ENCODE results near the gene NEURL1. TPM values are rescaled to one million over a fixed set of nuclear protein-coding genes. Genes with fewer than 3 reads are reported as not detected.

The NEURL1 gene
- total RNA-seq, 2 donors from 2014 or later, result 0.50 to 1.1 TPM

DNA sequence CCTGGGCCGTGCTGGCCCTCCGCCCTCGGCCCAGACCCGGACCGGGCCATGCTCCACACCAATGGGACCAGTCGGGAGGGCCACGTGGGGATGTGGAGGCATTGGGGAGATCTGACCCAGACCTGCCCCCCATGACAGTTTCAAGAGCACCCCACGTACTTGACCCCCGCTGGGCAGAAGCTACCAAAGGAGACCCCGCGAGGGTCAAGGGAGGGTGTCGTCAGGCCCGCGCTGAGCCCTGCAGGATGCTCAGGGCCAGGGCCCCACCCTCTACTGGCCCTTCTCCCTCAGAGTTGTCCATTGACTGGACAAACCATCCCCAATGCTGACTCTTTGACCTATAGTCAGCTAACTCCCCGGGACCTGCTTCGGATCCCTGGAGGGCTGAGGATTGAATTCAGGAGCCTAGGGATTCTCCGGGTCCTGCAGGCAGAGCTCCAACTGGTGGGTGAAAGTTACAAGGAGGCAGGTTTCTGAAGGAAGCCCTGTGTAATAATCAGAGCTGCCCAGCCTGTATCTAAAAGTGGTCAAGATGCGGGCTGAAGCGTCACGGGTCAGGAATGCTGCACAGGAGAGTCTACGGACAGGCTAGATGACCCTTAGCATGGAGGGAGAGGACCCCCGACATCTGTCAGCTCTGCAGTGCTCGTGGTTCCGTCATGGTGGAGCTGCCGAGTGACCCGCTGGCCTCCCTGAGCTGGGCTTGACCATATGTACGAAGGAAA lies 40.8 kb upstream of the NEURL1 start:
- no peaks in the 10 kb centered on the region for H3K27me3 Mint-ChIP-seq
- H3K9me3 ChIP-seq (ENCODE audit: control insufficient read depth, low read length, poor library complexity, severe bottlenecking), result no peaks in the 10 kb centered on the region
- H3K4me3 Mint-ChIP-seq, result peak overlapping the region; percentile 95
- ATAC-seq (no peak), DNase-seq (no peak)
- peaks cover 15% of the 10 kb centered on the region for H3K36me3 Mint-ChIP-seq (ENCODE audit: low read depth)
- peaks cover 54% of the 10 kb centered on the region for H3K4me1 Mint-ChIP-seq
- H3K27ac Mint-ChIP-seq, result peak overlapping the region; percentile 97

DNA sequence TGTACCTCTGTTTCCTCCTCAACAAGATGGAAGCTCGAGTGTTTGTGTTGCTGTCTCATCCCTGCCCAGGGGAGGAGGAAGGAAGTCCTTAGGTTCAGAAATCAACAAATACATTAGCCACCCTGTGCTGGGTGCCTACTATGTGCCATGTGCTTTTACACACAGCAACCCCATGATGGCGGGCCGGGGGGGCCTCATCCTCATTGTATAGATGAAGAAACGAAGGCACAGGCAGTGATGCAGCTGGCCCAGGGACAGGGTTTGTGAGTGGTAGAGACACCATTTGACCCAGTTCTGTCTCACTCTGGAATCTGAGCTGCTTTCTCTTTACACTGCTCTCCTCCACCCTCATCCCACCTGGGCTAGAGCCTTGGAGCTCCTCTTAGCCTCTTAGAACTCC lies 39.5 kb upstream of the NEURL1 start:
- H3K27ac Mint-ChIP-seq, result no peak overlapping the region
- peak overlapping the region; percentile 95 for H3K4me3 Mint-ChIP-seq
- no peak for DNase-seq
- H3K36me3 Mint-ChIP-seq (ENCODE audit: low read depth), result peaks cover 8% of the 10 kb centered on the region
- no peaks in the 10 kb centered on the region for H3K27me3 Mint-ChIP-seq
- no peak for ATAC-seq
- H3K4me1 Mint-ChIP-seq, result peaks cover 42% of the 10 kb centered on the region
- no peaks in the 10 kb centered on the region for H3K9me3 ChIP-seq (ENCODE audit: control insufficient read depth, low read length, poor library complexity, severe bottlenecking)

DNA sequence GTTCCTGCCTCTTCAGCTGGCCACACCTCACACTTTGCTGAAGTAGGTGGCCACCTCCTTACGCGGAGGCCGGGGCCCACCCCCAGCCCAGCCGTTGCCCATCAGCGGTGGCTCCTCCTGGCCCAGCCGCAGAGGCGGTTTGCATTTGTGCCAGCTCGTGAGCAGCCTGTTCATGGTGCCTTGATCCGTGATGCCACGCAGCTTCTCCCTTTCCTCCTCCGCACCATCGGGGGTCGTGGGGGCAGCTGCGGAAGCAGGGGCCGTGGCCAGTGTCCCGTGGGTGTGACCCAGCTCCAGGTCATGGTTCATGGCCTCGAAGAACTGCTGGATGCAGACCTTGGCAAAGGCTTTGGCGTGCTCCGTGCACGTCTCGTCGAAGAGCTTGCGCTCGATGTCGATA lies 38.3 kb upstream of the NEURL1 start:
- DNase-seq (no peak), ATAC-seq (no peak)
- Mint-ChIP-seq H3K36me3 (ENCODE audit: low read depth) (no peaks in the 10 kb centered on the region), H3K27me3 (no peaks in the 10 kb centered on the region), H3K4me3 (no peak overlapping the region), H3K4me1 (peaks cover 35% of the 10 kb centered on the region), H3K27ac (no peak overlapping the region)
- H3K9me3 ChIP-seq (ENCODE audit: control insufficient read depth, low read length, poor library complexity, severe bottlenecking), result no peaks in the 10 kb centered on the region

DNA sequence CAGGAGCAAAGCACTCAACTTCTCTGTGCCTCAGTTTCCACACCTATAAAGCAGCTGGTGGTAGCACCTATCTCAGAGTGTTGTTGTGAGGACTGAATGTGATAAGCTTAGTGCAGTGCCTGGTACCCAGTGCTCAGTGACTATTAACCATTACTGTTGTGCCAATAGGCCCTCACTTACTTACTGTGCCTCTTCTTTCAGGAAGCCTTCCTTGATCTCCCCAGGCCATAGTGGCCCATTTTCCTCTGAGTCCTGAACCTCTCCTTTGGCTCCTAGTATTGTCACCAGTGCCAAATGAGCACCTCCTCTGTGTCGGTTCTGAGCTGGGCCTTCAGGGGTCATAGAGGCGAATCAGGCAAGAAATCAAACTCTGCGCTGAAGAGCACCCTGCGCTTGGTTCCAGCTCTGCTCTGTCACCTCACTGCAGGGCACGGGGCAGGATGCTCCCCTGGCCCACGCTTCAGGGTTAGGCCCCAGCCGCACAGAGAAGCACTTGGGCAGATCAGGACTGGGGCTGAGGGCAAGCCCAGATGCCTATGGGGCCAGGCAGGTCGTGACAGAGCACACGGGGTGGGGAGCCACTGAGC lies 37.3 kb upstream of the NEURL1 start:
- no peak overlapping the region for H3K27ac Mint-ChIP-seq
- DNase-seq, result no peak
- H3K4me1 Mint-ChIP-seq, result peaks cover 26% of the 10 kb centered on the region
- H3K4me3 Mint-ChIP-seq, result no peak overlapping the region
- H3K27me3 Mint-ChIP-seq, result no peaks in the 10 kb centered on the region
- H3K9me3 ChIP-seq (ENCODE audit: control insufficient read depth, low read length, poor library complexity, severe bottlenecking), result no peaks in the 10 kb centered on the region
- H3K36me3 Mint-ChIP-seq (ENCODE audit: low read depth), result no peaks in the 10 kb centered on the region
- ATAC-seq, result no peak

DNA sequence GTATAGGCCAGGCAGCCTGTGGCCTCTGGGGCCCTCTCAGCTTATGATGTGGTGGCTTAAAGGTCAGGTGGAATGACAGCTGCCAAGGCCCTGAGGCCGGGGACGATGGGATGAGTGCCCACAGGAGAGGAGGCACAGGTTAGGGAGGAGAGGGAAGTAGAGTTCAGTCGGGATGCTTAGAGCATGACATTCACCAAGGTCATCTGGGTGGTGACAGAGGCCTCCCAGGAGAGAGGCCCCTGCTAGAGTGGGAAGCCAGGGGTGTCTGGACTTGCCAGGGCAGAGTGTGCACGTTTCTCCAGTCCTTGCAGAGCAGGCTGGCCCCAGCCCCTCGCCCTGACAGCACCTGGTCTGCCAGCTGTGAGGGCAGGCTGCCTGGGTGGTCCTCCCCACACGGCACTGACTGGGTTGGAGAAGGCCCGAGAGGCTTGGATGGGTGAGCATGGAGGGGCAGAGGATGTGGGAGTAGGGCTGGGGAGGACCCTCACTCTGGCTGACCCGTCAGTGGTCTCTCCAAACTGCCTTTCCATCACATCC lies 36.3 kb upstream of the NEURL1 start:
- Mint-ChIP-seq H3K27ac (peak overlapping the region; percentile 53), H3K36me3 (ENCODE audit: low read depth) (no peaks in the 10 kb centered on the region), H3K27me3 (no peaks in the 10 kb centered on the region), H3K4me1 (peaks cover 23% of the 10 kb centered on the region), H3K4me3 (no peak overlapping the region)
- ATAC-seq, result no peak
- H3K9me3 ChIP-seq (ENCODE audit: control insufficient read depth, low read length, poor library complexity, severe bottlenecking), result no peaks in the 10 kb centered on the region
- no peak for DNase-seq

DNA sequence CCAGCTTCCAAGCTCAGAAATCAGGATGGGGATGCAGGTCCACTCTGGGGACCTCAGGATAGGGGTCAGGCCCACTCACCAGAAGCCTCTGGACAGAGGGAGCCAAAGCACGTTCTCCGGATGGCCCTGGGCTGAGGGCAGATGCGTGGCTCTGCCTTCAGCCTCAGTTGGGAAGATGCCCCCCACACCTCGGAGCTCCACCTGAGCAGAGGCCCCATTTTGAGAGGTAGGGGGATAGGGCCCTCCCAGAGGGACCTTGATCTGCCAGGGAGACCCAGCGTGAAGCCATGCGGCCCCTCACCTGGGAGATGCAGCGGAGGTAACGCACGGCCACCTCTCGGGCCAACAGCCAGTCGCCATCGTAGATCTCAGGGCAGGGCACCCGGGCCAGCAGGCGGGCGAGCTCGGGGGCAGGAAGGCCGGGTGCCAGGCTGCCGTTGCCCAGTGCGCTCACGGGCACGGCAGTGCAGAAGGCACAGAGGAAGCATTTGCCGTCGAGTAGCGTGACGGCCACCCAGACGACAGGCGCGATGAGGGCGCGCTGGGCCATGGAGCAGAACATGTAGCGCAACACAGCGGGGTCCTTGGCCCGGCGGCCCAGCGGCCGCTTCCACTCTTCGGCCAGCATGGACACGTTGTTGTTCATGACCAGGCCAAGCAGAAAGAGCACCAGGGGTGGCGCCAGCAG lies 35.5 kb upstream of the NEURL1 start:
- DNase-seq (no peak), ATAC-seq (no peak)
- H3K4me3 Mint-ChIP-seq, result no peak overlapping the region
- no peaks in the 10 kb centered on the region for H3K36me3 Mint-ChIP-seq (ENCODE audit: low read depth)
- no peak overlapping the region for H3K27ac Mint-ChIP-seq
- no peaks in the 10 kb centered on the region for H3K9me3 ChIP-seq (ENCODE audit: control insufficient read depth, low read length, poor library complexity, severe bottlenecking)
- H3K4me1 Mint-ChIP-seq, result peaks cover 17% of the 10 kb centered on the region
- no peaks in the 10 kb centered on the region for H3K27me3 Mint-ChIP-seq

DNA sequence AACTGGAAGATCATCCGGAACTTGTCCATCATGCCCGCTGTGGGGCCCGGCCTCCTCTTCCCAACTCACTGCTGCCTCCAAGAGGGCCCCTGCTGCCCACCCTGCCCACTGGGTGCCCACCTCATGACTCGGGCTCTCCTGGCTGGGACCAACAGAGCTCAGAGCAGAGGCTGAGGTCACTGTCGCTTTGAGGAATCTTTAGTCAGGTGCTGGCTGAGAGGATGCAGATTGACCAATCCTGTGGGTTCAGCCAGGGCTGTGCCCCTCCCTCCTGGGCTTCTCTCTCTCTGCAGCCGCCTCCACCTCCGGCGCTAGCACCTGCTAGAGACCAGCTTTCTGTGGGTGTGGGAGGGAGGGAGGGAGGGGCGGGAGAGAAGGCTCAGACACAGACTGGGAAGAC lies 34.8 kb upstream of the NEURL1 start, which contains the start of gene CALHM1:
Gene CALHM1 (minus strand): TSS at position 181 of the 400 bp plus-strand sequence. CDS start 149 bp downstream, at position 32.
- no peaks in the 10 kb centered on the region for H3K27me3 Mint-ChIP-seq
- ATAC-seq (no peak), DNase-seq (no peak)
- peaks cover 13% of the 10 kb centered on the region for H3K4me1 Mint-ChIP-seq
- H3K4me3 Mint-ChIP-seq, result peak within 1 kb of the TSS; percentile 31
- H3K27ac Mint-ChIP-seq, result no peak within 1 kb of the TSS
- no peaks in the 10 kb centered on the region for H3K9me3 ChIP-seq (ENCODE audit: control insufficient read depth, low read length, poor library complexity, severe bottlenecking)
- no peaks in the 10 kb centered on the region for H3K36me3 Mint-ChIP-seq (ENCODE audit: low read depth)

DNA sequence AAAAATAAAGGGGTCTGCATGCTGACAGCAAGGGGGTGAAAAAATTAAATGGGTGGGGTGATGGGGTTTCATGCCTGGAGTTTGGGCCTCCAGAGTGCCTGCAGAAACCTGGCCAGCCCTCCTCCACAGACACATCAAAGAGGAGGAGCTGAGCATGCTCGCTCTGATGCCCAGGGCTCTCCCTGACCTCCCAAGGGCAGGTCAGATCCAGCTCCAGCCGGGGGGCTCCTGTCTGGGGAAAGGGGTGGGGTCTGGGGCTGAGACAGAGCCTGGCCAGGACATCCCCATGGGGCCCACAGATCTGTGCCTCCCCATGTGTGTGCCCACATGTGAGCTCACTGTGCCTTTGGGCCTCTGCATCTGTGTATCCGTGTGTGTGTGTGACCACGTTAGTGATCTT lies 33.9 kb upstream of the NEURL1 start:
- peaks cover 11% of the 10 kb centered on the region for H3K4me1 Mint-ChIP-seq
- peak overlapping the region; percentile 31 for H3K4me3 Mint-ChIP-seq
- DNase-seq (no peak), ATAC-seq (no peak)
- no peak overlapping the region for H3K27ac Mint-ChIP-seq
- no peaks in the 10 kb centered on the region for H3K36me3 Mint-ChIP-seq (ENCODE audit: low read depth)
- no peaks in the 10 kb centered on the region for H3K27me3 Mint-ChIP-seq
- H3K9me3 ChIP-seq (ENCODE audit: control insufficient read depth, low read length, poor library complexity, severe bottlenecking), result no peaks in the 10 kb centered on the region

DNA sequence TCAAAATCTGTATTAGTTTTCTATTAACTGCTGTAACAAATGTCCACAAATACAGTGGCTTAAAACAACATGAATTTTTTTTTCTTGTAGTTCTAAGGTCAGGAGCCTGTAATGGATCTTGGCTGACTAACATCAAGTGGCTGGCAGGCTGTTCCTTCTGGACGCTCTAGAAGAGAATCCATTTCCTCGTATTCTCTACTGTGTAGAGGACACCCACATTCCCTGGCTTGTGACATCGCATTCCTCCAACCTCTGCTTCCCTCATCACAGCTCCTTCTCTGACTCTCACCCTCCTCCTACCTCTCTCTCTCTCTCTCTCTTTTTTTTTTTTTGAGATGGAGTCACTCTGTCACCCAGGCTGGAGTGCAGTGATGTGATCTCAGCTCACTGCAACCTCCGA lies 30.0 kb upstream of the NEURL1 start:
- H3K9me3 ChIP-seq (ENCODE audit: control insufficient read depth, low read length, poor library complexity, severe bottlenecking), result no peaks in the 10 kb centered on the region
- Mint-ChIP-seq H3K4me3 (no peak overlapping the region), H3K27me3 (no peaks in the 10 kb centered on the region), H3K27ac (no peak overlapping the region), H3K36me3 (ENCODE audit: low read depth) (no peaks in the 10 kb centered on the region), H3K4me1 (peaks cover 25% of the 10 kb centered on the region)
- ATAC-seq (no peak), DNase-seq (no peak)

DNA sequence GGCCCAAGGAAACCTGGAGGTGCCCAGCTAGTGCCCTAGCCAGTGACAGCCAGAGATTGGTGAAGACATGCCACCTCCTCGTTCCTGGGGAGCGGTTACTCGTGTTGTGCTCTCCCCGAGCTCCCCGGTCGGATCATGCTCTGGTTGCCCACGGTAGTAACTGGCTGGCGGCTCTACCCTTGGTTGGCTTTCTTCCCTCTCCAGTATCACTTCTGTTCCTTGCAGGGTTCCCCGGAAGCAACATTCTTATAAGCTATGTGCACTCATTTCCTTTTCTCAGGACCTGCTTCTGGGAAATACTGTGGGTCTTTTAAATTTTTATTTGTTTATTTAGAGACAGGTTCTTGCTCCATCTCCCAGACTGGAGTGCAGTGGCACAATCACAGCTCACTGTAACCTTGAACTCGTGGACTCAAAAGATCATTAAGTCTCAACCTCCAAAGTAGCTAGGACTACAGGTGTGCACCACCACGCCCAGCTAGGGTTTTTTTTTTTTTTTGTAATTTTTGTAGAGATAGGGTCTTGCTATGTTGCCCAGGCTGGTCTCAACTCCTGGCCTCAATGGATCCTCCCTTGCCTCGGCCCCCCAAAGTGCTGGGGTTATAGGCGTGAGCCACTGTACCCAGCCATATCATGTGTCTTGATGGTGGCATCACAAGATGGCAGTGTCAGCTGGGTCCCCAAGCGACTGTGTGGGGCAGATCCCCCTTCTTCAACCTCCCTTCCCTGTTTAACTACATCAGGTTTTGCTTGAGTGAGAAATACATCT lies 27.9 kb upstream of the NEURL1 start:
- Mint-ChIP-seq H3K27me3 (no peaks in the 10 kb centered on the region), H3K36me3 (ENCODE audit: low read depth) (no peaks in the 10 kb centered on the region), H3K27ac (no peak overlapping the region), H3K4me3 (no peak overlapping the region), H3K4me1 (peaks cover 25% of the 10 kb centered on the region)
- DNase-seq (no peak), ATAC-seq (no peak)
- H3K9me3 ChIP-seq (ENCODE audit: control insufficient read depth, low read length, poor library complexity, severe bottlenecking), result no peaks in the 10 kb centered on the region

DNA sequence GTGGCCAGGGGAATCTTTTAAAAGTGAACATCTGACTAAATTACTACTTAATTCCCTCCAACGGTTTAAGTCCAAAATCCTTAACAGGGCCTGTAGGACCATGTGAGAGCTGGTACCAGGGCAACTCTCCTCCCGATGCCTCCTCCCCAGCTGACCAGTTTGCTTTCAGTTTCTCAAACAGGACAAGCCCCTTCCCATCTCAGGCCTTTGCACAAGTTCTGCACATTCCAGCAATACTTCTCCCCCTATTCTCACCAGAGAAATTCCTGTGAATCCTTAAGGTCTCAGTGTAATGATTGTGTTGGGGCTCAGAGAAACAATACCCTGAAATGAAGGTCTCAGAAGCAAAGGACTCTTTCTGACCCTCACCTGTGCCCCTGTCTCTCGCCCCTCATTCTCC lies 26.8 kb upstream of the NEURL1 start:
- Mint-ChIP-seq H3K36me3 (ENCODE audit: low read depth) (no peaks in the 10 kb centered on the region), H3K4me3 (no peak overlapping the region), H3K27ac (peak overlapping the region; percentile 4), H3K4me1 (peaks cover 32% of the 10 kb centered on the region), H3K27me3 (no peaks in the 10 kb centered on the region)
- no peak for DNase-seq
- ATAC-seq, result no peak
- no peaks in the 10 kb centered on the region for H3K9me3 ChIP-seq (ENCODE audit: control insufficient read depth, low read length, poor library complexity, severe bottlenecking)

DNA sequence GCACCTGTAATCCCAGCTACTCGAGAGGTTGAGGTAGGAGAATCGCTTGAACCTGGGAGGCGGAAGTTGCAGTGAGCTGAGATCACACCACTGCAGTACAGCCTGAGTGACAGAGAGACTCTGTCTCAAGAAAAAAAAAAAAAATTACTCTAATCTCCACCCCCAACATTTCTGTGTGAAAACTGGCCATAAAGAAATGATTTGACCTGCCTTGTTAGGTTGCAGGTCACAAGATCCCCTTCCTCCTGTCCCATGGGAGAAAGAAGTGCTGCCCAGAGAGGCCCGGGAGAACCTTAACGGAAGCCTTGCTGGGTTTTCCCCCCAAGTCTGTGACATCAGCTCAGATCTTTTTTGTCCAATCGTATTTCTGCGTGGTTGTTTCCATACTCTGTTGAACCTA lies 26.1 kb upstream of the NEURL1 start:
- H3K9me3 ChIP-seq (ENCODE audit: control insufficient read depth, low read length, poor library complexity, severe bottlenecking), result no peaks in the 10 kb centered on the region
- H3K4me1 Mint-ChIP-seq, result peaks cover 35% of the 10 kb centered on the region
- no peak for DNase-seq
- no peaks in the 10 kb centered on the region for H3K27me3 Mint-ChIP-seq
- H3K36me3 Mint-ChIP-seq (ENCODE audit: low read depth), result no peaks in the 10 kb centered on the region
- no peak overlapping the region for H3K27ac Mint-ChIP-seq
- no peak overlapping the region for H3K4me3 Mint-ChIP-seq
- no peak for ATAC-seq

DNA sequence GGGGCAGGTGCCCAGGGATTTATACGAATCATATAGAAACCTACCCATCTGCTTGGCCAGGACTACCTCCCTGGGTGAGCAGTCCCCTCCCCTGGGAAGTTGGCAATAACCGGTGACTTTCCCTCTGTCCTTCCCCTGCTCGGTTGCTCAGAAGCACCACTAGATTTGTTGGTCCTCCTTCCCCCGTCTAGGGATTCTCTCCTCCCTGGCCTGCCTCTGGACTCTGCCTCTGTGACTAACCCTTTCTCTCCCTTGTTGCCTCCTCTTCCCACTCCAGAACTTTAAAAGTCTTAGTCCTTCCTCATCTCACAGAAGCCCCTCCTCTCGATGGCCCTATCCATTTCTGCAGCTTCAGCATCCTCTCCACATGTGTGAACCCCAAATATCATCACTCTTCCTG lies 24.3 kb upstream of the NEURL1 start:
- Mint-ChIP-seq H3K27me3 (no peaks in the 10 kb centered on the region), H3K27ac (peak overlapping the region; percentile 82), H3K4me3 (no peak overlapping the region), H3K4me1 (peaks cover 38% of the 10 kb centered on the region), H3K36me3 (ENCODE audit: low read depth) (no peaks in the 10 kb centered on the region)
- DNase-seq (no peak), ATAC-seq (no peak)
- H3K9me3 ChIP-seq (ENCODE audit: control insufficient read depth, low read length, poor library complexity, severe bottlenecking), result no peaks in the 10 kb centered on the region
